HCT116 (cell line): ENCODE measurements around the gene SAV1. TPM values are rescaled to one million over a fixed set of nuclear protein-coding genes. Genes with fewer than 3 reads are reported as not detected.
"Not testable (repeated sequence)": the region's sequence is repeated elsewhere in the genome, so short reads cannot be mapped to it uniquely, and the experiment has no call there.

Experiments used
- ATAC-seq: fragments of 200-7000 bp; cut with Tn5 transposase; 2 replicates; pipeline ENCODE4 v1.9.1; 2020; ENCODE audit warnings: mild to moderate bottlenecking, moderate library complexity
- BruUV-seq: library from RNA; stranded (reverse); fragments of 400-500 nt; replicated peaks from 2 replicates; lab custom pipeline; 2021; lab: Mats Ljungman, UMichigan
- CTCF ChIA-PET: fragments of 300-600 bp; sonication (Branson Sonifier 250); formaldehyde crosslinking; loops from one replicate; lab custom pipeline; 2021; ENCODE audit warnings: antibody characterized with exemption; lab: Charles Lee
- POLR2A ChIA-PET: fragments of 300-600, 350-600 bp; sonication (Branson Sonifier 250); formaldehyde crosslinking; loops from one replicate; lab custom pipeline; 2021; ENCODE audit warnings: antibody characterized with exemption; lab: Charles Lee
- RAD21 ChIA-PET, 2 experiments: fragments of 300-600 bp; sonication (Branson Sonifier 250); formaldehyde crosslinking; loops; one replicate each; lab custom pipeline; 2023; ENCODE audit warnings: low total read pairs in 2 of 2; ENCODE audit not compliant: uncharacterized antibody in 2 of 2, unreplicated experiment in 2 of 2, low non-redundant PET in 1 of 2; lab: Charles Lee
- DNase-seq: peaks from one replicate; pipeline ENCODE4 v3.0.0-alpha.2; 2010; ENCODE audit warnings: low read depth, low spot score
- H2AFZ ChIP-seq: fragments of 200-600 bp; shearing (Covaris generic), sonication (generic); 2 replicates; pipeline ENCODE4 v1.6.1; 2017; ENCODE audit warnings: low read depth, mixed run types, mixed read lengths, antibody characterized with exemption, low read length; ENCODE audit not compliant: poor library complexity, severe bottlenecking
- H3K27ac ChIP-seq: 2 replicates; pipeline ENCODE4 v1.5.1; 2012; ENCODE audit warnings: low read depth, low read length
- H3K27me3 ChIP-seq: fragments of 200-600 bp; sonication (generic); 2 replicates; pipeline ENCODE4 v1.6.1; 2016; ENCODE audit warnings: mixed run types, low read length, mixed read lengths; ENCODE audit not compliant: insufficient read depth
- H3K36me3 ChIP-seq, 2 experiments: fragments of 200-500 bp in 1 of 2; fragments of 200-600 bp in 1 of 2; sonication (Bioruptor generic) in 1 of 2; sonication (generic) in 1 of 2; 2 replicates each; pipeline versions ENCODE4 v1.5.1 to v1.6.1; 2014 to 2016; ENCODE audit warnings: low read length in 2 of 2, inconsistent platforms in 1 of 2, mixed read lengths in 1 of 2, mixed run types in 1 of 2; ENCODE audit not compliant: insufficient read depth in 2 of 2, control insufficient read depth in 1 of 2
- H3K4me1 ChIP-seq, 2 experiments: fragments of 200-600 bp in 1 of 2; sonication (generic) in 1 of 2; 2 replicates each; pipeline versions ENCODE4 v1.5.1 to v1.6.1; 2012 to 2017; ENCODE audit warnings: low read length in 2 of 2, inconsistent platforms in 1 of 2, mild to moderate bottlenecking in 1 of 2, mixed read lengths in 1 of 2, mixed run types in 1 of 2, moderate library complexity in 1 of 2; ENCODE audit not compliant: insufficient read depth in 2 of 2, control insufficient read depth in 1 of 2
- H3K4me2 ChIP-seq: fragments of 200-600 bp; sonication (generic); 2 replicates; pipeline ENCODE4 v1.6.1; 2017; ENCODE audit warnings: mixed run types, low read length, mixed read lengths
- H3K4me3 ChIP-seq, 2 experiments: fragments of 200-600 bp in 1 of 2; sonication (generic) in 1 of 2; replicated peaks in 1 of 2; 2 replicates each; pipeline ENCODE4 v1.5.1; 2011 to 2016; ENCODE audit warnings: low read length in 2 of 2, control low read depth in 1 of 2, low read depth in 1 of 2, mild to moderate bottlenecking in 1 of 2, mixed read lengths in 1 of 2, mixed run types in 1 of 2
- H3K79me2 ChIP-seq: fragments of 200-600 bp; sonication (generic); 2 replicates; pipeline ENCODE4 v1.6.1; 2017; ENCODE audit warnings: mild to moderate bottlenecking, mixed run types, low read length, moderate library complexity, mixed read lengths; ENCODE audit not compliant: insufficient read depth
- H3K9ac ChIP-seq: fragments of 200-600 bp; sonication (generic); 2 replicates; pipeline ENCODE4 v1.6.1; 2016; ENCODE audit warnings: low read length, mixed read lengths
- H3K9me2 ChIP-seq: fragments of 200-600 bp; sonication (generic), shearing (Covaris generic); 2 replicates; pipeline ENCODE4 v1.6.1; 2017; ENCODE audit warnings: mixed run types, mild to moderate bottlenecking, moderate library complexity; ENCODE audit not compliant: insufficient read depth
- H3K9me3 ChIP-seq, 2 experiments: fragments of 200-500 bp in 1 of 2; fragments of 200-600 bp in 1 of 2; sonication (Bioruptor generic) in 1 of 2; sonication (generic) in 1 of 2; 2 replicates each; pipeline ENCODE4 v1.6.1; 2014 to 2017; ENCODE audit warnings: low read length in 2 of 2, mixed read lengths in 2 of 2, inconsistent platforms in 1 of 2, low read depth in 1 of 2, mild to moderate bottlenecking in 1 of 2, mixed run types in 1 of 2, moderate library complexity in 1 of 2; ENCODE audit not compliant: control insufficient read depth in 1 of 2, insufficient read depth in 1 of 2
- H4K20me1 ChIP-seq: fragments of 200-600 bp; sonication (generic), shearing (Covaris generic); 2 replicates; pipeline ENCODE4 v1.6.1; 2017; ENCODE audit warnings: mixed run types, mild to moderate bottlenecking, moderate library complexity; ENCODE audit not compliant: insufficient read depth
- CEBPB ChIP-seq: IDR thresholded peaks from 2 replicates; pipeline ENCODE4 v1.6.1; 2012; ENCODE audit warnings: low read depth
- EGR1 ChIP-seq: IDR thresholded peaks from 2 replicates; pipeline ENCODE4 v1.6.1; 2012; ENCODE audit warnings: low read depth
- JUND ChIP-seq: IDR thresholded peaks from 2 replicates; pipeline ENCODE4 v1.6.1; 2012
- POLR2A ChIP-seq: IDR thresholded peaks from 2 replicates; pipeline ENCODE4 v1.7.0; 2011; ENCODE audit warnings: borderline replicate concordance; ENCODE audit not compliant: insufficient read depth, insufficient read length; ENCODE audit errors: extremely low read depth
- REST ChIP-seq: IDR thresholded peaks from 2 replicates; pipeline ENCODE4 v1.6.1; 2012; ENCODE audit warnings: low read depth
- SIN3A ChIP-seq: IDR thresholded peaks from 2 replicates; pipeline ENCODE4 v1.6.1; 2012; ENCODE audit warnings: low read depth
- ZFX ChIP-seq: fragments of 450-650 bp; IDR thresholded peaks from 2 replicates; pipeline ENCODE4 v1.6.1; 2017
- intact Hi-C: fragments of 100-400 bp; cut with micrococcal nuclease; formaldehyde crosslinking; loops from 2 replicates; pipeline ENCODE4 v1.10.0; 2022
- total RNA-seq: library from RNA; stranded (reverse); gene quantifications from one replicate; pipeline ENCODE4 v1.2.1, GENCODE V29; 2021; ENCODE audit not compliant: unreplicated experiment

The SAV1 gene
- total RNA-seq, 1 experiment from 2014 or later = 38.0 TPM

GRCh38 chr14:50631408-50631821, 36.7 kb downstream of the SAV1 start:
- no peaks in the 10 kb centered on the region for H3K79me2 ChIP-seq
- BruUV-seq = no TSS peak
- no peaks in the 10 kb centered on the region for H3K27me3 ChIP-seq
- POLR2A ChIA-PET = no interaction called here
- H3K9me3 ChIP-seq = no peaks in the 10 kb centered on the region
- H3K27ac ChIP-seq = no peak overlapping the region
- no peak overlapping the region for H3K4me3 ChIP-seq
- no peaks in the 10 kb centered on the region for H4K20me1 ChIP-seq
- RAD21 ChIA-PET = interaction anchor here in 1 of 2 experiments (1.4 kb wide), 1 partner anchor 12 kb away, joined by 3 read pairs; no protein-coding TSS in a partner anchor
- peaks cover 0 to 3% of the 10 kb centered on the region in 2 experiments; a peak in 2 of 4 replicates for H3K36me3 ChIP-seq
- H3K4me2 ChIP-seq = no peak overlapping the region
- ATAC-seq (no peak), DNase-seq (no peak)
- no peaks in the 10 kb centered on the region; the same call in 1 of the 2 replicates for H3K9me2 ChIP-seq
- no peaks in the 10 kb centered on the region for H3K4me1 ChIP-seq
- no peak overlapping the region for H2AFZ ChIP-seq
- no peak overlapping the region for H3K9ac ChIP-seq
- CTCF ChIA-PET = interaction anchor here (2.0 kb wide), 1 partner anchor 12 kb away, joined by 9 read pairs; no protein-coding TSS in a partner anchor
- intact Hi-C loops = no loop called here
- TF ChIP-seq ZFX = no peak
- no peak for TF ChIP-seq EGR1
- no peak for TF ChIP-seq JUND
- no peak for TF ChIP-seq REST
- no peak for TF ChIP-seq SIN3A
- TF ChIP-seq POLR2A = no peak
- no peak for TF ChIP-seq CEBPB

GRCh38 chr14:50624947-50625346, 43.2 kb downstream of the SAV1 start:
- H3K9ac ChIP-seq, H3K36me3 ChIP-seq, H3K79me2 ChIP-seq, H3K27ac ChIP-seq, H3K9me2 ChIP-seq, DNase-seq, RAD21 ChIA-PET, H2AFZ ChIP-seq, H3K4me1 ChIP-seq, POLR2A ChIA-PET, H3K27me3 ChIP-seq, H3K4me3 ChIP-seq, ATAC-seq, H3K4me2 ChIP-seq, BruUV-seq, H4K20me1 ChIP-seq, H3K9me3 ChIP-seq: not testable (repeated sequence)
- intact Hi-C loops = loop anchor here (5.0 kb wide), 1 partner anchor 147 kb away; no protein-coding TSS in a partner anchor
- CTCF ChIA-PET = interaction anchor here (1.1 kb wide), 1 partner anchor 149 kb away, joined by 3 read pairs; no protein-coding TSS in a partner anchor
